CD4-positive, alpha-beta T cell treated with Interleukin-1 beta for 1 hour (primary cell): ENCODE data around the gene SP8.
"Not testable (repeated sequence)": the region's sequence is repeated elsewhere in the genome, so short reads cannot be mapped to it uniquely, and the experiment has no call there.

Source experiments
- DNase-seq, 2 donors: peaks; one replicate each; pipeline ENCODE4 v3.0.0-alpha.2; 2020 to 2022

Gene SP8

GRCh38 chr7:20786779-20787659, at the start of gene SP8:
TSS of gene SP8 (minus strand) at chr7:20786886. CDS start at chr7:20786798, 88 bp downstream.
- no peak for DNase-seq

- not testable (repeated sequence) for DNase-seq
Observed at GRCh38 chr7:20836424-20836823, 49.7 kb upstream of the SP8 start.

DNA sequence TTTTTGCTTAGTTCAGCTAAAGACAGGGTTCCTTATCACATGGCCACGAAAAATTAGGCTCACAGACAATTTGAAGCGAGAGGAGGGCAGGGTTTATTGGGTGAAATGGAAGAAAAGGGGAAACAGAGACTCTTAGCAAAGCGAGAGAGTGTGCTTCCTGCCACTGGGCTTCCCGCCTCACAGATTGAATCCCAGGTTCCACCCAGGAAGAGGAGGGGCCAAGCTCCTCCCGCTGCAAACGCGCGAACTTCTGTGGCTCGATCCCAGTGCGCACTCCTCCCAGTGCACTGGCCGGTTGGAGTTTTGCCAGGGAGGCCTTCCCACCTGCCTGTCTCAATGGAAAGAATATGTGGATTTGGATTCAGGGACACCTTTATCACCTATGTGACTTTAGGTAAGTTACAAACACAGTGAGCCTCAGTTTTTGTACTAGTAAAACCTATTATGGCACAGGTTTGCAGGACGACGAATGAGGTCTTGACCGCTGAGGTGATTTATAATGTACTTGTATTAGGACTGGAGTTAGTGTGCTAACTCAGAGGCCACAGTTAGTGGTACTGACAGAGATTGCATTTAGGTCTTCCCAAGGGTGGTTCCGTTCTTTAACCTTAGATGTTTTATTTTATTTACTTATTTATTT, 48.5 kb upstream of the SP8 start:
- no peak for DNase-seq

DNA sequence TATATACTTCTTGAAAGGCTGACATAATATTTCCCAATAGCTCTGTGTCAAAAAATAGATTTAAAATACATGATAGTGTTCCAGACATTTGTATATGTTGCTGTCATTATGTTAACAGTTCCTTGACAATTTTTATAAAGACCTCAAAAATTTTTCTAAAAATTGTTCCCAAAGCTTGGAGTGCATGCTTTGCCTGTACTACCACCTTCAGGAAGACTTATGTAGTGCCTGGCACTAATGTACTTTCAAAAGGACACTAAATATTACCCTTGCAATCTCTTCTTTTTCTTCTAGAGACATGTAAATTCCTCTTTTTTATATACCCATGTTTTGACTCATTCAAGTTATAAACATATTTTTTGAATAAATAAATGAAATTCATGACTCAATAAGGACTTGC, 48.0 kb upstream of the SP8 start:
- no peak for DNase-seq

- DNase-seq = no peak
Observed at GRCh38 chr7:20831956-20832355, 45.3 kb upstream of the SP8 start.

DNA sequence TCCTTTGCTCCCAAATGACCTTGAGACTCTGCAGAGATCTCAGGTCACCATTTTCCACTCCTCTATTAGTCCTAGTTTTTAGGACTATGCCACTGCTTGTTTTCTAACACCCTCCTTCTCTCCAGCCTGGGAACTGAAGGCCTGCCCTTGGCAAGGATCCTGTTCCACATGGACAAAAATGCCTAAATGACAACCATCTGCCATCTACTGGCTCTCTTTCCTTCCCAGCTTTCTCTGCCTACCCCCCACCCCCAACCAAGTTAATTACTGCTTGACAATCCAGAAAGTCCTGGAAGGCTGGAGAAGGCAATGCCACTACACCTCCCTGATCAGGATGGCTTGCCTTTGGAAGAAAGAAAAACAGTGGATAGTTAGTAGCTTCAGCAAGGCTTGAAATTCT, 44.8 kb upstream of the SP8 start:
- DNase-seq = no peak

GRCh38 chr7:20828947-20829346, 42.3 kb upstream of the SP8 start:
- no peak for DNase-seq

DNA sequence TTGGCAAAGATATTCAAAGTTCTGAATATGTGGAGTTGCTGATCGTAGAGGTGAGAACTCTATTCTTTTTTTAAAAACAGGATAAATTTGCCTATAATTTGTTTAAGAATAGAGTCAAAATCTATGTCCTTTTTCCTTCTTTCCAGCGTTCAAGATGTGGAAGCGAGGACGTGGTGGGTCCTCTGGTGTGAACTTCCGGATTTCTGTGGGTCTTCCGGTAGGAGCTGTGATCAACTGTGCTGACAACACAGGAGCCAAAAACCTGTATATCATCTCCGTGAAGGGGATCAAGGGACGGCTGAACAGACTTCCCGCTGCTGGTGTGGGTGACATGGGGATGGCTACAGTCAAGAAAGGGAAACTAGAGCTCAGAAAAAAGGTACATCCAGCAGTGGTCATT, 40.5 kb upstream of the SP8 start:
- no peak for DNase-seq

GRCh38 chr7:20826243-20826642, 39.6 kb upstream of the SP8 start:
- no peak for DNase-seq

GRCh38 chr7:20825555-20825954, 38.9 kb upstream of the SP8 start:
- no peak for DNase-seq

DNA sequence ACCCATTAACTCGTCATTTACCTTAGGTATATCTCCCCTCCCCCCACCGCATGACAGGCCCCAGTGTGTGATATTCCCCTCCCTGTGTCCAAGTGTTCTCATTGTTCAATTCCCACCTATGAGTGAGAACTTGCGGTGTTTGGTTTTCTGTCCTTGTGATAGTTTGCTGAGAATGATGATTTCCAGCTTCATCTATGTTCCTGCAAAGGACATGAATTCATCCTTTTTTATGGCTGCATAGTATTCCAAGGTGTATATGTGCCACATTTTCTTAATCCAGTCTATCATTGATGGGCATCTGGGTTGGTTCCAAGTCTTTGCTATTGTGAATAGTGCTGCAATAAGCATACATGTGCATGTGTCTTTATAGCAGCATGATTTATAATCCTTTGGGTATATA, 34.7 kb upstream of the SP8 start:
- not testable (repeated sequence) for DNase-seq

DNA sequence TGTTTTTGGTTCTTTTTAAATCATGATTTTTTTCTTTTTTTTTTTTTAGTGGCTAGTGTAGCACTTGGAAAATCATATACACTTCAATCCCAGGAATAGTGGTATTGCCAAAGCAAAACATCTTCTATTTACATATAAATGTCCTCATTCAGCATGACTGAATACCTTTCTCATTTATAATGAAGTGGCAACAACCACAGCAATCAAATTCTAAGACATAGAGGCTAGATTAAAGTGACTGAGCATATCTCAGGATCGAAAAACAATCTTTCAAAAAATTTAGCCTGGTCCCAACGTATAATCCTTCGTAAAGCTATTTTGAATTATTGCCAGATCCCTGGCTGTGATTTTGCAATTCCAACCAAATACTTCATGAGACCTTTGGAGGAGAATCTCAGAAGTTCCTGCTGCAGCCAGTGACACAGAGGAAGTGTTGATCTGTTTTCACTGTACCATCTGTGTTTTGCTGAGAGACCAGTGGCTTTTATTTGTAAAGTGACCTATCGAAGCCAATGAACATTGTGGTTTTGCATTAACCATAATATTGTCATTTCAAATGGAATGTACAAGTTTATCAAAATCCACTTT, 29.8 kb upstream of the SP8 start:
- no peak for DNase-seq

GRCh38 chr7:20804345-20804744, 17.7 kb upstream of the SP8 start:
- no peak for DNase-seq

DNA sequence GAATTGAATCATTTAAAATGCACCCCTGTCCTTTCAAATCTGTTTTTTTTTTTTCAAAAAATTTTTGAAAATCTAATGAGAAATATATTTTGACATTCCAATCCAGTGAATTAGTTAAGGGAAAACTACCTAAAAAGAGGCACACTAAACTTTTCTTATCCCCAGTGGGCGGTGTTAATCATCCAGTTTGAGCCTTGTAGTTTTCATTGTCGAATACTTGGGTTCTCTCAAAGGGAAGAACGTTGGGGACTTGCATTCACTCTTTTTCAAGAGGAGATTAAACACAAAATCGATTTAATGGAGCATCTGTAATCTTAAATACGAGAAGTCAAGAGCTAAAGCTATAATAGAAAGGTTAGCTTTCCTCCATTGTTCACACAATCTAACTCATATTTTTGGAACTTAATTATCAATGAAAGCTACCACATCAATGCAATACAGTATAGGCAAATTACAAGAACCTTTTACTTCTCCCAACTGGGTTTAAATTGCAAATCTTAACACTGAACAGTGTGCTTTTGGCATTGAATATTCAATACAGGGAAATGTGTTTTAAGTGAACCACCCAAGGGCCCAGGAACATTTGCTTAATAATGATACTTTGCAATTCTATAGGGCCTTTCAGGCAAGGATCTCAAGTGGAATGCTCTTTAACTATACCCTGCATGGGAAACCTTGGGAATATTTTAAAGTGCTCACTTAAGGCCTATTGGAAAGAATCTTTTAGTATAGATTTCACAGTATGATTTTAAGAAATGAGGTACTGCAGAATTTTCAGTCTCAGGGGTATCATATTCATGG, 13.1 kb upstream of the SP8 start:
- no peak for DNase-seq

DNA sequence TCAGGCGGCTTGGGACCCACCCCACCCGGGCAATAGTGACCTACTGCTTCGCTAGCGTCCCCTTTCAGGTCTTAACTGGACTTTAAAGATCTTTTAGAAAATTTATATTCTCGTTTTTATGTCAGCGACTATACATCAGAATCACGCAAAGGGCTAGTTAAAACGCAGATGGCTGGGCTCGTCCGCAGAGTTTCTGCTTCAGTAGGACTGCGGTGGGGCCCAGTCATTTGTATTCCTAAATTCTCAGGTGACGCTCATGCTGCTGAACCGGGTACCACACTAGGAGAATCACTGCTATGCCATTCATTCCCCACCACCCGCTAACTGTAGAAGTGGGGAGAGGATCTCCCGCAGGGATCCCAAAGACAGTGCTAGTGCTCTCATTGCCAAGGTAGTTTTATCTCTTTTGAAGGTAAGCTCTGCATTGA, 12.0 kb upstream of the SP8 start:
- DNase-seq = no peak

DNA sequence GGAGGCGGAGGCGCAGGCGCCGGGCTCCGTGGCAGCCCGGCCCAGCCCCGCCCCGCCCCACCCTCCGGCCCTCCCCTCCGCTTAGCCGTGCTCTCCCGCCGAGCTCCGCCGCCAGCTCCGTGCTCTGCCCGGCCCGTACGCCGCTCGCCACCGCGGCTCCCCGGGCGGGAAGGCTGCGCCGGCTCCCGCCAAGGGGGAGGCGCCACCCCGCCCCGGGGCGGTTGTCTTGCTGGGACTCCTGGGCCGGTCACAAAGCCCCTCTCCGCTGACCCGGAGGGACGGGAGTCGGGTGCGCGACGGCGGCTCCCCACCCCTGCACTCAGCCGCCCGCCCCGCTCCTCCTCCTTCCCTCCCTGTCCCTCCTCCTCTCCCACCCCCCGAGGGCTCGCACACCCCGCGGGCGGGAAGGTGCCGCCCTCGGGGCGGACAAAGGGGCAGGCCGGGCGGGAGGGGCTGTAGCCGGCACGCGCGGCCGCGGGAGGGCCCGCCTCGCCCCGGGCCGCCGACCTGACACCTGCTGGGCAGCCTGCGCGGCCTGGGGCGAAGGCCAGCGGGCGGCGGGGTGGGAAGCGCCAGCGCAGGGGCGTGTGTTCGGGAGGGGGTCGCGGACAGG, 11.5 kb upstream of the SP8 start:
- DNase-seq = no peak

DNA sequence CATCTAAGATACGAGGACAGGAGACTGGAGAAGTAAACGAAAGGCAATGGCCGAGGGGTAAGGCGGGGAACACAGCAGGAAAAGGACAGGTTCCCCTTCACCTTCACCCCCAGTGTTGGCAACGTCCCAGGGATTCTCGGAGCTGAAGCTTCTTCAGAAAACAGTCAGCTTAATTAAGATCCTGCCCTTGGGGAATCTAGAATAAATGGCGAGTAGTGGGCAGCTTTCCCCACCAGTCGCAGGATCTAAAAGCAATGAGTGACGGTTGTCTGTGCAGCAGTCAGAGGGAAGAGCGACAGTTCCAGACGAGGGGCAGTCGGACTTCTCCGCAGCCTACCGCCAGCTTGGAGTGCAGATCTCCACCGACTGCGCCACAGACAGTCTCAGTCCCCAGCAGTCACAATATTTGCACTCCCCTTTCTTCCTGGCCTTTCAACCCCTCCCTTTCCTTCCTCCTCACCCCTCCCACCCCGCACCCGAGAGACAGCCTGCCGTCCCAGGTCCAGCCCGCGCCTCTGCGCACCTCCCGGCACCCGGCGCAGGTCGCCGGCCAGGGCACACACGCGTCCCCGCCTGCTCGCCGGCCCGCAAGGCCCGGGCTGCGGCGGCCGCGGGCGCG, 10.9 kb upstream of the SP8 start:
- DNase-seq = no peak

GRCh38 chr7:20797042-20797461, 10.4 kb upstream of the SP8 start:
- no peak for DNase-seq

- DNase-seq = no peak
Observed at GRCh38 chr7:20796500-20796899, 9.8 kb upstream of the SP8 start.

DNA sequence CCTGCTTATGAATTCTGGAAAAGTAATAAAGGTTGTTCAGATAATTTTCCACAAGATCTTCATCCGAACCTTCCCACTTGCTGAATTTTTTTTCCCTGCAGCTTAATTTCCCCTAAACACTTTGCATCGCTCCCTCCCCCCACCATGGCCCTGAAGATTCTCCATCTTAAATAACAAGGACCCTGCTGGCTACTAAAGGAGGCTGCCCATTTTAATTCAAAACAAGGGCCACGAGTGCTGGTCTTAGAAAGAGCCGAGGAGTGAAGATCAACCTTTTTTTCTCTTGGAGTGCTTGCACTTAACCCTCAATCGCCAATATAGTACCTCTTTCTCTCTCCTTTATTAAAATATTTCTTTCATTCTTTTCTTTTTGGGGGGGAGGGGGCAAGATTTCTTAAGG, 9.2 kb upstream of the SP8 start:
- DNase-seq = no peak

- DNase-seq = no peak
Observed at GRCh38 chr7:20795361-20795760, 8.7 kb upstream of the SP8 start.

DNA sequence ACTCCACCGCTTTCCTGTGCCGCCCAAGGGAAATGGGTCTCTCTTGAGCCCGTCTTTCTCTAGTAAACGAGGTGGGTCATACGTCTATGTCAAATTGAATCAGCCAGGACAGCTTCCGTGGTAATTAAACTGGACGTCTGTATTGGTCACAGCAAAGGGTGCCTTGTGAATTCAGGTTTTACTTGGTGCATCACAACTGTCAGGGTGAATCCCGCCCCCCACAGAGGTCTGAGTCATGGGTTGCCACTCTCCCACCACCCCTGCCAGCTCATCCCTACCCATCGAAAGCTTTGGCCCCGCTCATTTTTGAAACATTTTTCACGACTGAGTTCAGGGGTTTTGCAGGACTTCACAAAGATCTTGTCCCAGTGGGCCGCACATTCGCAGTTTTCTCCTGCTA, 8.0 kb upstream of the SP8 start:
- no peak for DNase-seq
